Brain pericyte (primary cell): Measurements from ENCODE around the gene ADM.

Experiments
- DNase-seq: peaks from one replicate; pipeline ENCODE4 v3.0.0-alpha.2; 2012; ENCODE audit warnings: low read depth, low spot score

The ADM gene

GRCh38 chr11:10289765-10290380 is 15.0 kb upstream of the ADM start:
- no peak for DNase-seq

- no peak for DNase-seq
Measured at GRCh38 chr11:10291801-10292638, 12.9 kb upstream of the ADM start.

- DNase-seq: no peak
Measured at GRCh38 chr11:10293423-10294289, 11.2 kb upstream of the ADM start, which contains the start of gene SBF2. SBF2 (minus strand) TSS chr11:10294219; CDS start chr11:10294069, 150 bp downstream.

- DNase-seq: no peak
Measured at GRCh38 chr11:10294290-10294953, 10.5 kb upstream of the ADM start.

- DNase-seq: no peak
Measured at GRCh38 chr11:10295064-10295901, 9.6 kb upstream of the ADM start.

GRCh38 chr11:10298342-10298741 is 6.5 kb upstream of the ADM start:
- DNase-seq: peak; percentile 67

GRCh38 chr11:10301656-10302358 is 3.1 kb upstream of the ADM start:
- DNase-seq: no peak

- no peak for DNase-seq
Measured at GRCh38 chr11:10302359-10302743, 2.5 kb upstream of the ADM start.

- DNase-seq: no peak
Measured at GRCh38 chr11:10302744-10303557, 1.9 kb upstream of the ADM start.

GRCh38 chr11:10303558-10304363 is 1.1 kb upstream of the ADM start:
- DNase-seq: no peak

GRCh38 chr11:10305262-10305963 is 540 bp downstream of the ADM start:
- no peak for DNase-seq

- no peak for DNase-seq
Measured at GRCh38 chr11:10305964-10306918, 1.4 kb downstream of the ADM start.

- no peak for DNase-seq
Measured at GRCh38 chr11:10307022-10307399, 2.1 kb downstream of the ADM start.

GRCh38 chr11:10307400-10308200 is 2.7 kb downstream of the ADM start:
- DNase-seq: peak; percentile 90

- no peak for DNase-seq
Measured at GRCh38 chr11:10308201-10308954, 3.5 kb downstream of the ADM start.
